Urothelium cell line (cell line): ENCODE data around the gene ACP6.
A peak's percentile ranks its signal among the peaks of the same experiment; 100 is the strongest.

ENCODE experiments used
- DNase-seq: peaks from one replicate; pipeline ENCODE4 v3.0.0; 2011; ENCODE audit warnings: low spot score, mixed read lengths
- FAIRE-seq: peaks from 2 replicates; lab custom pipeline; 2011; peaks lifted over from hg19 to GRCh38; lab: Jason Lieb, UNC

Gene ACP6

DNA sequence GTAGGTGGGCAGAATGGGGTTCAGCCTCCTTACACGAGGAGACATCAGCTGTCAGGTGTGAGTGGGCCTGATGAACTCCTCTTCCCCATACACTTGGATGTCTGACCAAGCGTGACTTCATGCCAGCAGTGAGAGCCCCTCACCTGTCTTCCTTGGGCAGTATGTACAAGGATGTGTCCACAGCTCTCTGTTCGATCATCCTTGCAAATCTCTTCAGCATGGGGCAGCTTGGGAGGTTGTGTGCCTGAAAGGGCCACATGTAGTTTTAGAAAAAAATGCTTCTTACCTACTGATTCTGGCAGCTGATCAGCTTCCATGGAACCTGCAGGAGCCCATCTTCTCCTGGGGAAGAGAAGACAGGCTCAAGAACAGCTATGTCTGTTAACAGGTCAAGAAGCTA is 18.0 kb downstream of the ACP6 start:
- DNase-seq, result no peak
- FAIRE-seq, result no peak

- no peak for FAIRE-seq
- no peak for DNase-seq
Measured at GRCh38 chr1:147651466-147651865, 18.9 kb downstream of the ACP6 start.

- FAIRE-seq (no peak), DNase-seq (no peak)
Measured at GRCh38 chr1:147648933-147649332, 21.4 kb downstream of the ACP6 start.

- DNase-seq (no peak), FAIRE-seq (no peak)
Measured at GRCh38 chr1:147647796-147648633, 22.3 kb downstream of the ACP6 start.

DNA sequence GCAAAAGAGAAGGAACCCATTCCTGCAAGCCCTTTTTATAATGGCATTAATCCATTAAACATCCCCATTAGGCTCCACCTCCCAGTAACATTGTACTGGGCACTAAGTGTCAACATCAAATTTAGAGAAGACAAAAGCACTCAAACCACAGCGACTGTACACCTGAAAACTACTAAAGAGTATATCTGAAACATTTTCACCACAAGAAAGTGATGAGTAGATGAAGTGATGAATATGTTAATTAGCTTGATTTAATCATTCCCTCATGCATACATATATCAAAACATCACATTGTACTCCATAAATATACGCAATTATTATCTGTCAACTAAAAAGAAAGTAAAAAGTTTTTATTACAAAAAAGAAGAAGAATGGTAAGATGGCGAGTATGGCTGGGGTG is 26.4 kb downstream of the ACP6 start:
- DNase-seq (no peak), FAIRE-seq (no peak)

GRCh38 chr1:147641695-147642592 is 28.4 kb downstream of the ACP6 start:
- FAIRE-seq (no peak), DNase-seq (peak; percentile 58)

DNA sequence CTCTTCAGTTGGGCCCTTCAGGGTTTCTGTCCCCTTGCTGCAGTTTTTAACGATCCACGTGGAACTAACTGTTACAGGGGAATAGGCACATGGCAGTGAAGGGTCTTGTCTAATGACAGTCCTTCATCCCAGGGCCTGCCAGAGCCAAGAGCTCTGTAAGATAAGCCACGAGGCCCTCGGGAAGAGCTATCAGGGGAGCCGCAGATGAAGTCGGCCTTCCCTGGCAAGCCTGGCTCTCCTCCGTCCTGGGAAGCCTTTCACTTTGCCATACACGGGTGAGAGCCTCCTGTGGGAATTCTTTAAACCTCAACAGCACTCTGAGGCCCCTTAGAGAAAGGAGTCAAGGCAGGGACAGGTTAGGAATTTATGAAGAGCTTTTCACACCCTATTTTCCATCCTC is 29.0 kb downstream of the ACP6 start:
- DNase-seq (no peak), FAIRE-seq (no peak)

- DNase-seq (peak; percentile 87), FAIRE-seq (peak; percentile 35)
Measured at GRCh38 chr1:147640553-147641165, 29.7 kb downstream of the ACP6 start.

DNA sequence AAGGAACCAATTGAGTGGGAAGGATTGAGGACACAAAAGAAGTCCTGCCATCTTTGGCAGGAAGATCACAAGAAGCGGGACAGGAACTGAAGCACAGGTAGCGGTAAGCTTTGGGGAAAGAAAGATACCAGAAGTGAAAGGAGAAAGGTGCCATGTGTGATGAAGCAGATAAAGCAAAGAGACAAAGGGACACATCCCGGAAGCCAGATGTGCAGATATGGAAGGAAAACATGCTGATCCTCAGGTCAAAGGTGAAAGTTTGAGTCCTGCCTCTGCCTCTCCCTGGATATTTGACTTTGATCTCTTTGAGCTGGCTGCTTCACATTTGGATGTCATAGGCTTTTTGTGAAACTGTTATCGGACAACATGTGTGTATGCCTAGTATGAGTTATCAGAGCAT is 34.0 kb downstream of the ACP6 start:
- DNase-seq (no peak), FAIRE-seq (no peak)

- FAIRE-seq, result no peak
Measured at GRCh38 chr1:147635342-147635741, 35.0 kb downstream of the ACP6 start.

GRCh38 chr1:147634645-147635044 is 35.7 kb downstream of the ACP6 start:
- DNase-seq (no peak), FAIRE-seq (no peak)

More at GRCh38 chr1:147635342-147635741, 35.0 kb downstream of the ACP6 start:
- no peak for DNase-seq

- DNase-seq (no peak), FAIRE-seq (no peak)
Measured at GRCh38 chr1:147633759-147634158, 36.6 kb downstream of the ACP6 start.

GRCh38 chr1:147631839-147632238 is 38.5 kb downstream of the ACP6 start:
- no peak for DNase-seq
- FAIRE-seq, result no peak

DNA sequence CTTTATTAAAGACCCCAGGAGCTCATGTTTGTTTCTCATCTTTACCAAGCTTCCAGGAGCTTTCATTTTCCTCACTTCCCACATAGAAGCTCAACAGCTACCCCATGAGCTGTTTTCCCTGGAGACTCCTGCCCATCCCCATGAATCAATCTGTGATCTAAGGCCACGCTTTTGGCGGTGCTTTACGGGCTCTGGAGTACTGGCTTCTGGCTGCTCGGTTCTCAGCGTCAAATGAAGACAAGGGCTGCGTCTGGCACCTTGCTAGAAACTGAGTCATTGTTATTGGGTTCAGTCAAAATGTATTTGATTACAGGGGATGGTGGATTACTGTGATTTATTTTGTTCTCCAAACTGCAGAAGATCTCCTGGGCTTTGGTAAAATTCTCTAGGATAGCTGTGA is 39.9 kb downstream of the ACP6 start:
- DNase-seq (no peak), FAIRE-seq (no peak)

GRCh38 chr1:147630022-147630421 is 40.3 kb downstream of the ACP6 start:
- DNase-seq, result no peak
- no peak for FAIRE-seq

DNA sequence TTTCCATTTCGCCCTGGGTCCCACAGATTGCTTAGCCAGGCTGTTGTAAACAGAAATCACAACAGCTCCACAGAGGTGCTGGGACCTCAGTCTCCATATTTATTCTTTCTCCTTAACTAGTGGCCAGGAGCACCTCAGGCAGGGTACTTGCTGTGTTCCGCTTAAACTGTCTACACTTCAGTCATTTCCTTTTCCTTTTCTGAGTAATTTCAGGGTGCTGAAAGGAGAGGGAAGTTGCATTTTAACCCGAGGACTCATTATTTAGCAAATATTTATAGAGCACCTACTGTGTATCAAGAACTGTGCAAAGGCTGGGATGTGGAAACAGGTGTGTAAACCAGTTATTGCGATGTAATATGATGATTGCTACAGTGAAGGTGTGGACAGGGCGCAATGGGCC is 41.9 kb downstream of the ACP6 start:
- no peak for DNase-seq
- no peak for FAIRE-seq

DNA sequence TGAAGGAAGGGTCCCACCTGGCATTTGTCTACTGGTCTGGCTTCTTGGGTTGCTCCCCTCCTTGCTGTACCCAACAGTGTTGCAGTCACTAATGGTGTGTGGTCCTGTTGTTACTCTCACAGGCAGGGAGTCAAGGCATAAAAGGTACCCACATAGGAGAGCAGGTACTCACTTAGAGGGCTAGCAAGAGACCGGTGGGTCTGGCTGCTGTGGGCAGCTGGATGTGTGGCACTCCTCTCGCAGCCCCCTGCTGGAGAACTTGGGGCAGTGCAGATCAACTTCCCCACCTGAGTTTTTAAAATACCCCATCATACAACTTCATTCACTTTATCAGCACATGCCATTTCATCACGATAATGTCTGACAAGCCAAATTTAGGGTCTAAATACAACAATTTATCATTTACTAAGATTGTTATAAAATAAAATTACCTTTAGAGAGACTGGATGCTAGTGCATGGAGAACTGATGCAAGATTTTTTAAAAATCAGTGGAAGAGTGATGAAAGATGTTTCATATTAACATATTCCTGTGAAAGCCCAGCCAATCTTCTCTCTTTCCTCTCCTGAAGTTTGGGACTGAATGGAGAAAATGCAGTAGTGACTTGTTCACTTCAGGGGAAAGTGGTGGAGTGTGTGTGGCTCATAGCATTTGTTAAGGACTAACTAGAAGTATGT is 42.8 kb downstream of the ACP6 start:
- DNase-seq (peak; percentile 71), FAIRE-seq (no peak)

GRCh38 chr1:147626739-147627138 is 43.6 kb downstream of the ACP6 start:
- DNase-seq, result no peak
- no peak for FAIRE-seq

DNA sequence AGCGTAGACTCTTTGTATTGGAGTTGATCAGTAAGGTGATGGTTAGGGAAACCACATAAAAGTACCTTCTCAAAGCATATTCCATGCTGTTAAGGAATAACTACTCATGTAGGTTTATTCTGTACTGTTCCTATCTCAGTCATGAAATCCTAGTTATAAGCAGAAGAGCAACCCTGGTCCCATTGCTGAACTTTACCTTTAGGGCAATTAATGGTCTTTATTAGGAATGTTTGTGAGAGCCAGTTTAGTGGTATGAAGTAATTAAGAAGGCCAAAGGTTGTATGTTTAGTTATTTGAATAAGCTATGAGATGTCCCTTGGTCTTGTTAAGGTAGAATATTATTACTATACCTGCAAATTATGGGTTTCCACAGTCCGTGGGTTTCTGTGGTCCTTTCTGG is 44.0 kb downstream of the ACP6 start:
- FAIRE-seq (no peak), DNase-seq (no peak)

- no peak for FAIRE-seq
- no peak for DNase-seq
Measured at GRCh38 chr1:147625362-147625995, 44.8 kb downstream of the ACP6 start.
